Measurements from ENCODE around the gene YWHAQ.
"Not testable (repeated sequence)": the region's sequence is repeated elsewhere in the genome, so short reads cannot be mapped to it uniquely, and the experiment has no call there.

YWHAQ gene

DNA sequence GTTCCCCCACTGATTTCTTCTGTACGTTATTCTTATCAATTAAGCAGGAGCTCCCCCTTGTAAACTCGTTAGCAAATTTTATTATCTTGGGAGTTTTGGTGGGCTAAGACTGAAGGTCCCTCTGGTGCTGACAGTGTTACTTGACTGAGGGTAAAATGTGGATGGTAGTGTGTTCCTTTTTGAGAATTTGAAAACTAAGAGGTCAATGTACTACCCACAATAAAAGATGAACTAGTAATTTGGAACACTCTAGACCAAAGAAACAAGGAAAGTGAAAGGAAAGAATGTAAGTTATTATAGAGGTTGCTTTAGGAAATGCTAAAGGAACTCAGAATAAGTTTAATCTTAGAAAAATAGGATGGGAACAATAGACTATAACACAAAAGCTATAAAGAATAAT, 35.1 kb downstream of the YWHAQ start:
- H3K4me3 ChIP-seq (ENCODE audit: low read depth, low read length), result no peak overlapping the region
- TF ChIP-seq CTCF (conservative IDR thresholded peaks at IDR 0.05; ENCODE audit: low read depth, low read length), result no peak
- DNase-seq (ENCODE audit: low read depth), result no peak

- not testable (repeated sequence) for DNase-seq (ENCODE audit: low read depth); H3K4me3 ChIP-seq (ENCODE audit: low read depth, low read length)
Observed at GRCh38 chr2:9595256-9595655, 35.5 kb downstream of the YWHAQ start.

- TF ChIP-seq CTCF (conservative IDR thresholded peaks at IDR 0.05; ENCODE audit: low read depth, low read length), result no peak
- peak; percentile 87 for DNase-seq (ENCODE audit: low read depth)
- H3K4me3 ChIP-seq (ENCODE audit: low read depth, low read length), result no peak overlapping the region
Observed at GRCh38 chr2:9594366-9595054, 36.3 kb downstream of the YWHAQ start.

DNA sequence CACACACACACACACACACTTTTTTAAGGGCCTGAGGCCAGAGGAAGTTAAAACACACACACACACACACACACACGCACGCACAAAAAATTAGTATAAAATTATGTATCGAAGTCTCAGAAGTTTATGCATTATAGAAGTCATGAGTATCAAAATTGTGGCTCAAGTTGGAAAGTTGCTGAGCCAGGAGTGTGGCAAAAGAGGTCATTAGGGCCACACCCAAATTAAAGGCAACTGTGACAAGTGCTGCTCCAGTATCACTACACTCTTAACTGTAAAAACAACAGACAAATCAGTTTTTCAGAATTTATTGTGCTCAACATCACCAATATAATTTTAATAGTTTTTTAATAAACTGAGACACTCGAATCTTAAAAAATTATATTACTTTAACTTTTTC, 36.9 kb downstream of the YWHAQ start:
- H3K4me3 ChIP-seq (ENCODE audit: low read depth, low read length), result no peak overlapping the region
- no peak for TF ChIP-seq CTCF (conservative IDR thresholded peaks at IDR 0.05; ENCODE audit: low read depth, low read length)
- no peak for DNase-seq (ENCODE audit: low read depth)

- H3K4me3 ChIP-seq (ENCODE audit: low read depth, low read length), result no peak overlapping the region
- no peak for DNase-seq (ENCODE audit: low read depth)
Observed at GRCh38 chr2:9592699-9593098, 38.1 kb downstream of the YWHAQ start.

DNA sequence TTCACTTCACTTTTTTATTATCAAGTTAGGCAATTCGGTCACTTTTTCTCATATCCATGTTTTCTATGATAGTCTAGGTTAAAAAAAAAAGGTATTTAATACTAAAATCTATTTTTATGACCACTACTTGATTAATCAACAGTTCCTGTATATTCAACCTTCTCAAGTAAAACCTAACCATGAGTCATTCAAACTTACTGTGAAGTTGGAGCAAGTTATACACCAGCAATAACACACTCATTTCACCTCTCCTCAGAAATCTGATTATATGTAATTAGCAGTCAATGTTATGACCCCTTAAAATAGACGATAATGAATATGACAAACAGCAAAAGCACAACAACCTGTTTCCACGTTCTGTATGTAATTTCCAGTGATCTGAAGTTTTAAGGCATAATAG, 40.2 kb downstream of the YWHAQ start:
- no peak overlapping the region for H3K4me3 ChIP-seq (ENCODE audit: low read depth, low read length)
- DNase-seq (ENCODE audit: low read depth), result no peak

More at GRCh38 chr2:9592699-9593098, 38.1 kb downstream of the YWHAQ start:
- TF ChIP-seq CTCF (conservative IDR thresholded peaks at IDR 0.05; ENCODE audit: low read depth, low read length), result no peak

DNA sequence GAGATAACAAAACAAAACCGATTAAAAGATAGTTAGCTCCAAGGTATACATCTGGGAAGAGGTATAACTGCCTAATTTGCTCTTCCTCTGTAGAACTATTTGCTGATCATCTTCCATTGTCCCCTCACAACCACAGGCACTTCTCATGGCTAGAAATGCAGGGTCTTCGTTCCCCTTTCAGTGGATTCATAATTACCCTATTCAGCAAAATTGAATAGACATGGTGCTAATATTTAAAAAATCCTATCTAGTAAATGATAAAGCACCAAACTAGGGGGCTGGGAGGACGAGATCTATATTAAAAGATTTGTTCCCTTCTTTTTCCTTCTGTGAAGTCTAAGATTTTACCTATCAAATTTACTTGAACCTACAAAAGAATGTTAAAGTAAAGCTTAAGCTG, 44.3 kb downstream of the YWHAQ start:
- TF ChIP-seq CTCF (conservative IDR thresholded peaks at IDR 0.05; ENCODE audit: low read depth, low read length), result no peak
- no peak overlapping the region for H3K4me3 ChIP-seq (ENCODE audit: low read depth, low read length)
- no peak for DNase-seq (ENCODE audit: low read depth)

More for the DNA sequence above, 40.2 kb downstream of the YWHAQ start:
- no peak for TF ChIP-seq CTCF (conservative IDR thresholded peaks at IDR 0.05; ENCODE audit: low read depth, low read length)
